GM18907 (cell line): ENCODE measurements around the gene BFSP1.

Source experiments
- ATAC-seq: cut with Tn5 transposase; IDR thresholded peaks from one replicate; pipeline ENCODE4 v1.9.1; 2021; ENCODE audit warnings: mild to moderate bottlenecking, moderate library complexity; ENCODE audit not compliant: unreplicated experiment

Gene BFSP1

GRCh38 chr20:17530716-17531664, at the start of gene BFSP1:
Gene BFSP1 (minus strand): TSS chr20:17531379. CDS start chr20:17531329, 50 bp downstream.
- ATAC-seq: no peak

- ATAC-seq: no peak
Observed at GRCh38 chr20:17580895-17581294, 49.7 kb upstream of the BFSP1 start.

GRCh38 chr20:17579369-17580039, 48.3 kb upstream of the BFSP1 start:
- ATAC-seq: no peak

GRCh38 chr20:17576215-17576614, 45.0 kb upstream of the BFSP1 start:
- ATAC-seq: no peak

- ATAC-seq: no peak
Observed at GRCh38 chr20:17573463-17573862, 42.3 kb upstream of the BFSP1 start.

- no peak for ATAC-seq
Observed at GRCh38 chr20:17572034-17572638, 41.0 kb upstream of the BFSP1 start.

- peak; percentile 36 for ATAC-seq
Observed at GRCh38 chr20:17571153-17571527, 40.0 kb upstream of the BFSP1 start.

- peak; percentile 45 for ATAC-seq
Observed at GRCh38 chr20:17570347-17571152, 39.4 kb upstream of the BFSP1 start.

GRCh38 chr20:17569616-17570346, 38.6 kb upstream of the BFSP1 start, which contains the start of gene DSTN:
Gene DSTN (plus strand): TSS chr20:17570075. CDS start chr20:17570209, 134 bp downstream.
- peak; percentile 91 for ATAC-seq

GRCh38 chr20:17568972-17569521, 37.9 kb upstream of the BFSP1 start:
- no peak for ATAC-seq

- no peak for ATAC-seq
Observed at GRCh38 chr20:17568045-17568788, 37.0 kb upstream of the BFSP1 start.

- ATAC-seq: no peak
Observed at GRCh38 chr20:17566345-17566744, 35.2 kb upstream of the BFSP1 start.

GRCh38 chr20:17565169-17565845, 34.1 kb upstream of the BFSP1 start:
- ATAC-seq: no peak

- ATAC-seq: no peak
Observed at GRCh38 chr20:17562804-17563305, 31.7 kb upstream of the BFSP1 start.

- no peak for ATAC-seq
Observed at GRCh38 chr20:17560344-17561074, 29.3 kb upstream of the BFSP1 start.

- no peak for ATAC-seq
Observed at GRCh38 chr20:17559338-17559737, 28.2 kb upstream of the BFSP1 start.

GRCh38 chr20:17558941-17559304, 27.7 kb upstream of the BFSP1 start:
- ATAC-seq: no peak
